ENCODE data around the gene TRH. TPM values are rescaled to one million over a fixed set of nuclear protein-coding genes. Genes with fewer than 3 reads are reported as not detected.

TRH gene
- total and polyA plus RNA-seq, 2 of the 4 experiments (the other 2 are of a cell fraction) = not detected

DNA sequence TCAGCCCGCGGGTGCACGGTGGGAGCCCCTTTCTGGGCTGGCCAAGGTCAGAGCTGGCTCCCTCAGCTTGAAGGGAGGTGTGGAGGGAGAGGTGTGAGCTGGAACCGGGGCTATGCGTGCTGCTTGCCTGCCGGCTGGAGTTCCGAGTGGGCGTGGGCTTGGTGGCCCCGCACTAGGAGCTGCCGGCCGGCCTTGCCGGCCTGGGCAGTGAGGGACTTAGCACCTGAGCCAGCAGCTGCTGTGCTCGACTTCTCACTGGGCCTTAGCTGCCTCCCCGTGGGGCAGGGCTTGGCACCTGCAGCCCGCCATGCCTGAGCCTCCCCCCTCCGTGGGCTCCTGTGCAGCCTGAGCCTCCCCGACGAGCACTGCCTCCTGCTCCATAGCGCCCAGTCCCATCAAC is 36.0 kb downstream of the TRH start:
- no peak overlapping the region for H2AK5ac ChIP-seq (ENCODE audit: low read depth, low read length)
- H3K27ac ChIP-seq (ENCODE audit: insufficient read depth, low read length) = no peak overlapping the region
- H3K27me3 ChIP-seq (ENCODE audit: control insufficient read depth, insufficient read depth, low read length) = peaks cover 13% of the 10 kb centered on the region
- no peak overlapping the region for H2BK15ac ChIP-seq (ENCODE audit: low read depth, low read length)
- H3K9ac ChIP-seq (ENCODE audit: low read depth, low read length) = no peak overlapping the region
- H3K4ac ChIP-seq (ENCODE audit: low read depth, low read length) = no peak overlapping the region
- no peak overlapping the region for H3K4me3 ChIP-seq (ENCODE audit: insufficient read depth, low read depth, low read length)
- no peak overlapping the region for H3K18ac ChIP-seq (ENCODE audit: low read depth, low read length)
- no peak overlapping the region for H3K14ac ChIP-seq (replicated peaks; ENCODE audit: low read depth, low read length)
- H2BK120ac ChIP-seq (ENCODE audit: low read depth, low read length) = no peak overlapping the region
- H3K4me1 ChIP-seq (ENCODE audit: control insufficient read depth, insufficient read depth, low read length) = no peaks in the 10 kb centered on the region
- no peak overlapping the region for H2AFZ ChIP-seq (replicated peaks; ENCODE audit: low read length, poor library complexity)
- ATAC-seq (ENCODE audit: low read depth) (no peak), DNase-seq (no peak)
- no peak overlapping the region for H2BK5ac ChIP-seq (ENCODE audit: low read depth, low read length, poor library complexity, severe bottlenecking)
- no peaks in the 10 kb centered on the region for H3K9me1 ChIP-seq (ENCODE audit: insufficient read depth, low read length)
- intact Hi-C loops (cut with micrococcal nuclease) = no loop called here
- no peaks in the 10 kb centered on the region for H3K36me3 ChIP-seq (ENCODE audit: control insufficient read depth, insufficient read depth, low read length)
- H2BK20ac ChIP-seq (ENCODE audit: low read depth, low read length) = no peak overlapping the region
- no peak overlapping the region for H4K5ac ChIP-seq (ENCODE audit: low read depth, low read length)
- no peak overlapping the region for H3K23ac ChIP-seq (ENCODE audit: low read depth, low read length)
- H4K8ac ChIP-seq (ENCODE audit: low read depth in 2 of 2, low read length in 2 of 2) = no peak overlapping the region
- CTCF ChIA-PET = no interaction called here
- no peak for TF ChIP-seq POLR2A (IDR thresholded peaks at IDR 0.05; ENCODE audit: low read depth, low read length)
- no peak for TF ChIP-seq MAZ (IDR thresholded peaks at IDR 0.05; ENCODE audit: borderline replicate concordance, low read depth, low read length)
- no peak for TF ChIP-seq BHLHE40 (IDR thresholded peaks at IDR 0.05; ENCODE audit: low read depth, low read length)
- TF ChIP-seq MAFK (IDR thresholded peaks at IDR 0.05; ENCODE audit: low read depth, low read length) = no peak
- no peak for TF ChIP-seq CHD1 (IDR thresholded peaks at IDR 0.05; ENCODE audit: low read depth, low read length)
- TF ChIP-seq RCOR1 (IDR thresholded peaks at IDR 0.05; ENCODE audit: insufficient replicate concordance, low read length) = no peak
- no peak for TF ChIP-seq NFE2L2 (IDR thresholded peaks at IDR 0.05; ENCODE audit: low read depth, low read length)
- no peak for TF ChIP-seq CEBPB (IDR thresholded peaks at IDR 0.05; ENCODE audit: low read depth, low read length)
- TF ChIP-seq, protein P1, sequence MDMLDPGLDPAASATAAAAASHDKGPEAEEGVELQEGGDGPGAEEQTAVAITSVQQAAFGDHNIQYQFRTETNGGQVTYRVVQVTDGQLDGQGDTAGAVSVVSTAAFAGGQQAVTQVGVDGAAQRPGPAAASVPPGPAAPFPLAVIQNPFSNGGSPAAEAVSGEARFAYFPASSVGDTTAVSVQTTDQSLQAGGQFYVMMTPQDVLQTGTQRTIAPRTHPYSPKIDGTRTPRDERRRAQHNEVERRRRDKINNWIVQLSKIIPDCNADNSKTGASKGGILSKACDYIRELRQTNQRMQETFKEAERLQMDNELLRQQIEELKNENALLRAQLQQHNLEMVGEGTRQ (IDR thresholded peaks at IDR 0.05; ENCODE audit: low read depth, low read length) = no peak
- TF ChIP-seq MXI1 (IDR thresholded peaks at IDR 0.05; ENCODE audit: borderline replicate concordance, low read depth, low read length) = no peak
- TF ChIP-seq SMC3 (IDR thresholded peaks at IDR 0.05; ENCODE audit: low read depth, low read length) = no peak
- TF ChIP-seq, protein P2, sequence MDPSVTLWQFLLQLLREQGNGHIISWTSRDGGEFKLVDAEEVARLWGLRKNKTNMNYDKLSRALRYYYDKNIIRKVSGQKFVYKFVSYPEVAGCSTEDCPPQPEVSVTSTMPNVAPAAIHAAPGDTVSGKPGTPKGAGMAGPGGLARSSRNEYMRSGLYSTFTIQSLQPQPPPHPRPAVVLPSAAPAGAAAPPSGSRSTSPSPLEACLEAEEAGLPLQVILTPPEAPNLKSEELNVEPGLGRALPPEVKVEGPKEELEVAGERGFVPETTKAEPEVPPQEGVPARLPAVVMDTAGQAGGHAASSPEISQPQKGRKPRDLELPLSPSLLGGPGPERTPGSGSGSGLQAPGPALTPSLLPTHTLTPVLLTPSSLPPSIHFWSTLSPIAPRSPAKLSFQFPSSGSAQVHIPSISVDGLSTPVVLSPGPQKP (IDR thresholded peaks at IDR 0.05; ENCODE audit: borderline replicate concordance, low read depth, low read length) = no peak
- no peak for TF ChIP-seq RFX5 (IDR thresholded peaks at IDR 0.05; ENCODE audit: low read depth, low read length)
- TF ChIP-seq, protein P3, sequence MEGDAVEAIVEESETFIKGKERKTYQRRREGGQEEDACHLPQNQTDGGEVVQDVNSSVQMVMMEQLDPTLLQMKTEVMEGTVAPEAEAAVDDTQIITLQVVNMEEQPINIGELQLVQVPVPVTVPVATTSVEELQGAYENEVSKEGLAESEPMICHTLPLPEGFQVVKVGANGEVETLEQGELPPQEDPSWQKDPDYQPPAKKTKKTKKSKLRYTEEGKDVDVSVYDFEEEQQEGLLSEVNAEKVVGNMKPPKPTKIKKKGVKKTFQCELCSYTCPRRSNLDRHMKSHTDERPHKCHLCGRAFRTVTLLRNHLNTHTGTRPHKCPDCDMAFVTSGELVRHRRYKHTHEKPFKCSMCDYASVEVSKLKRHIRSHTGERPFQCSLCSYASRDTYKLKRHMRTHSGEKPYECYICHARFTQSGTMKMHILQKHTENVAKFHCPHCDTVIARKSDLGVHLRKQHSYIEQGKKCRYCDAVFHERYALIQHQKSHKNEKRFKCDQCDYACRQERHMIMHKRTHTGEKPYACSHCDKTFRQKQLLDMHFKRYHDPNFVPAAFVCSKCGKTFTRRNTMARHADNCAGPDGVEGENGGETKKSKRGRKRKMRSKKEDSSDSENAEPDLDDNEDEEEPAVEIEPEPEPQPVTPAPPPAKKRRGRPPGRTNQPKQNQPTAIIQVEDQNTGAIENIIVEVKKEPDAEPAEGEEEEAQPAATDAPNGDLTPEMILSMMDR (conservative IDR thresholded peaks at IDR 0.05; ENCODE audit: low read depth, low read length) = no peak
- no peak for TF ChIP-seq FOS (IDR thresholded peaks at IDR 0.05; ENCODE audit: low read depth, low read length)
- TF ChIP-seq RAD21 (IDR thresholded peaks at IDR 0.05; ENCODE audit: low read length) = no peak
- no peaks in the 10 kb centered on the region for H3K9me3 ChIP-seq (ENCODE audit: control insufficient read depth, insufficient read depth, low read length)
- 75% methylated on average over 10 of the region's 19 CpGs; no CpG with 5 or more reads in 1 of the 2 experiments for WGBS, 2 experiments (ENCODE audit: extremely low coverage in 2 of 2, insufficient read length in 1 of 2)
- no peak overlapping the region for H4K91ac ChIP-seq (ENCODE audit: insufficient read depth, low read depth, low read length)
- BruUV-seq (replicated peaks) = no TSS peak
- H3K79me1 ChIP-seq (ENCODE audit: low read depth in 1 of 2, low read length in 2 of 2) = no peaks in the 10 kb centered on the region
- H3K4me2 ChIP-seq (ENCODE audit: low read depth, low read length) = no peak overlapping the region
- POLR2A ChIA-PET (ENCODE audit: unreplicated experiment) = no interaction called here
- in situ Hi-C loops (cut with MboI; ENCODE audit: low sequenced_read_pairs) = no loop called here
- dilution Hi-C loops (cut with HindIII; ENCODE audit: low sequenced_read_pairs, unreplicated experiment) = no loop called here
- H4K20me1 ChIP-seq (ENCODE audit: insufficient read depth, low read length) = no peaks in the 10 kb centered on the region
- no peak overlapping the region for H3K56ac ChIP-seq (ENCODE audit: extremely low read depth, insufficient read depth, low read length)
- H2AK9ac ChIP-seq (replicated peaks; ENCODE audit: low read depth, low read length, poor library complexity) = no peak overlapping the region
